Measurements from ENCODE around the gene PSME2. TPM values are rescaled to one million over a fixed set of nuclear protein-coding genes. Genes with fewer than 3 reads are reported as not detected.

The PSME2 gene
- total and polyA plus RNA-seq, 2 of the 13 experiments (the other 11 are each of a cell fraction or from before 2014, with no cell fraction given) = 332 to 716 TPM

- TF ChIP-seq SIN3B (IDR thresholded peaks at IDR 0.05; ENCODE audit: low read length) = peak; percentile 61; the same call in 1 of the 2 replicates
- TF ChIP-seq ZNF3 (CRISPR knock-in tag; IDR thresholded peaks at IDR 0.05) = no peak
- TF ChIP-seq U2AF1 (optimal IDR thresholded peaks at IDR 0.05; ENCODE audit: low read depth, low read length) = peak; percentile 38
- TF ChIP-seq HOMEZ (CRISPR knock-in tag; IDR thresholded peaks at IDR 0.05; ENCODE audit: low read depth) = peak; percentile 99
- TF ChIP-seq ZNF660 (CRISPR knock-in tag; IDR thresholded peaks at IDR 0.05; ENCODE audit: borderline replicate concordance, low read depth) = peak; percentile 25; the same call in 1 of the 2 replicates
- TF ChIP-seq ONECUT2 (CRISPR knock-in tag; IDR thresholded peaks at IDR 0.05) = peak; percentile 44; the same call in 1 of the 2 replicates
- TF ChIP-seq GATA4 (IDR thresholded peaks at IDR 0.05; ENCODE audit: borderline replicate concordance, low read depth) = peak; percentile 94
- TF ChIP-seq MBNL3 (CRISPR knock-in tag; conservative IDR thresholded peaks at IDR 0.05) = no peak
- peak; percentile 65; the same call in 1 of the 2 replicates for TF ChIP-seq FOXM1 (CRISPR knock-in tag; IDR thresholded peaks at IDR 0.05)
- peak; percentile 97 for TF ChIP-seq ETS1 (CRISPR knock-in tag; IDR thresholded peaks at IDR 0.05)
- peak; percentile 100 for TF ChIP-seq REPIN1 (CRISPR knock-in tag; IDR thresholded peaks at IDR 0.05; ENCODE audit: borderline replicate concordance, low read depth)
- TF ChIP-seq ATF3 (CRISPR knock-in tag; IDR thresholded peaks at IDR 0.05) = peak; percentile 83
- no peak for TF ChIP-seq FOXA1 (IDR thresholded peaks at IDR 0.05)
- peak; percentile 87 for TF ChIP-seq FOXA1 (CRISPR knock-in tag; IDR thresholded peaks at IDR 0.05)
- peak; percentile 99 for TF ChIP-seq DPF2 (CRISPR knock-in tag; IDR thresholded peaks at IDR 0.05; ENCODE audit: borderline replicate concordance, low read depth)
- peak; percentile 92 for TF ChIP-seq PRDM4 (CRISPR knock-in tag; IDR thresholded peaks at IDR 0.05; ENCODE audit: borderline replicate concordance)
- peak; percentile 91 for TF ChIP-seq PRDM15 (CRISPR knock-in tag; IDR thresholded peaks at IDR 0.05)
- no peak for TF ChIP-seq ZC3H13 (CRISPR knock-in tag; IDR thresholded peaks at IDR 0.05)
- TF ChIP-seq SOX5 (CRISPR knock-in tag; IDR thresholded peaks at IDR 0.05; ENCODE audit: borderline replicate concordance) = peak; percentile 97
These were observed 32.4 kb downstream of the PSME2 start (continued) for GRCh38 chr14:24113801-24114531.
